GM19455 (cell line): ENCODE measurements around the gene EPC1.
"Not testable (repeated sequence)": the region's sequence is repeated elsewhere in the genome, so short reads cannot be mapped to it uniquely, and the experiment has no call there.

ENCODE experiments used
- ATAC-seq: cut with Tn5 transposase; IDR thresholded peaks from one replicate; pipeline ENCODE4 v1.9.1; 2021; ENCODE audit not compliant: unreplicated experiment

The EPC1 gene

DNA sequence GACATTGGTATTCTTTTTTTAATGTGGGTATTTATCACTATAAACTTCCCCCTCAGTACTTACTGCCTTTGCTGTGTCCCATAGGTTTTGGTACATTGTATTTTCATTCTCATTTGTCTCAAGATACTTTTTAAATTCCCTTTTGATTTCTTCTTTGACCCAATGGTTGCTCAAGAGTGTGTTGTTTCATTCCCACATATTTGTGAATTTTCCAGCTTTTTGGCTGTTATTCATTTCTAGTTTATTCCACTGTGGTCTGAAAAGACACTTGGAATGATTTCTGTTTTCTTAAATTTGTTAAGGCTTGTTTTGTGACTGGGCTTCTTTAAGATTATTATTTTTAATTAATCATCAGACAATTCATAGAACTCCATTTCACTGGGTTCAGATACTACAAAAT, 105.0 kb downstream of the EPC1 start:
- ATAC-seq, result no peak

GRCh38 chr10:32240471-32240870, 106.5 kb downstream of the EPC1 start:
- ATAC-seq, result no peak

DNA sequence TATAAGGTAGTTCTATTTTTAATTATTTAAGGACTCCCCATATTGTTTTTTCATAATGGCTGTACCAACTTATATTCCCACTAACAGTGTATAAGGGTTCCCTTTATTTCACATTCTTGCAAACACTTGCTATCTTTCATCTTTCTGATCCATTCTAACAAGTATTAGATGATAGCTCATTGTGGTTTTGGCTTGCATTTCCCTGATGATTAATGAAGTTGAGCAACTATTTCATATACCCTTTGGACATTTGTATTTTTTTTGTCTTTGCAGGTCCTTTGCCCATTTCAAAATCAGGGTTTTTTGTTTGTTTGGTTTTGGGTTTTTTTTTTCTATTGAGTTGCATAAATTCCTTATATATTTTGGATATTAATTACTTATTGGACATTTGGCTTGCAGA, 107.2 kb downstream of the EPC1 start:
- ATAC-seq, result no peak

GRCh38 chr10:32237644-32238345, 109.2 kb downstream of the EPC1 start:
- ATAC-seq, result no peak

- no peak for ATAC-seq
Observed at GRCh38 chr10:32234471-32234870, 112.5 kb downstream of the EPC1 start.

GRCh38 chr10:32233375-32233774, 113.6 kb downstream of the EPC1 start:
- ATAC-seq, result not testable (repeated sequence)

- ATAC-seq, result no peak
Observed at GRCh38 chr10:32232378-32232777, 114.6 kb downstream of the EPC1 start.

GRCh38 chr10:32229788-32230187, 117.2 kb downstream of the EPC1 start:
- not testable (repeated sequence) for ATAC-seq

GRCh38 chr10:32229170-32229569, 117.8 kb downstream of the EPC1 start:
- ATAC-seq, result no peak

GRCh38 chr10:32227802-32228201, 119.2 kb downstream of the EPC1 start:
- ATAC-seq, result no peak

- ATAC-seq, result no peak
Observed at GRCh38 chr10:32226624-32227023, 120.3 kb downstream of the EPC1 start.

GRCh38 chr10:32225976-32226375, 121.0 kb downstream of the EPC1 start:
- ATAC-seq, result no peak

DNA sequence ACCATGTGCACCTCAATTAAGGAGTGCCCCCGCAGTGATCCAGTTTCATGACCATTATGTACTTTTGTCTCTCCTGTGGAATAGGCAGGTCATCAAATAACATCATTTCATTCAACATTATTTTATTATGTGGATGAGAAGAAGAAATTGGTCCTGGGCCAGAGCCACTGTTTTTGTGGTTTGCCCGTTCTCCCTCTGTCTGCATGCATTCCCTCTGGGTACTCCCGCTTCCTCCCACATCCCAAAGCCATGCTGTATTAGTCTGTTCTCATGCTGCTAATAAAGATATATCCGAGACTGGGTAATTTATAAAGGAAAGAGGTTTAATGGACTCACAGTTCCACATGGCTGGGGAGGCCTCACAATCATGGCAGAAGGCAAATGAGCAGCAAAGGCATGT, 124.6 kb downstream of the EPC1 start:
- not testable (repeated sequence) for ATAC-seq

- ATAC-seq, result not testable (repeated sequence)
Observed at GRCh38 chr10:32219156-32219555, 127.8 kb downstream of the EPC1 start.

- ATAC-seq, result not testable (repeated sequence)
Observed at GRCh38 chr10:32218206-32219044, 128.5 kb downstream of the EPC1 start.
